ENCODE measurements around the gene MACROH2A1.

The MACROH2A1 gene

DNA sequence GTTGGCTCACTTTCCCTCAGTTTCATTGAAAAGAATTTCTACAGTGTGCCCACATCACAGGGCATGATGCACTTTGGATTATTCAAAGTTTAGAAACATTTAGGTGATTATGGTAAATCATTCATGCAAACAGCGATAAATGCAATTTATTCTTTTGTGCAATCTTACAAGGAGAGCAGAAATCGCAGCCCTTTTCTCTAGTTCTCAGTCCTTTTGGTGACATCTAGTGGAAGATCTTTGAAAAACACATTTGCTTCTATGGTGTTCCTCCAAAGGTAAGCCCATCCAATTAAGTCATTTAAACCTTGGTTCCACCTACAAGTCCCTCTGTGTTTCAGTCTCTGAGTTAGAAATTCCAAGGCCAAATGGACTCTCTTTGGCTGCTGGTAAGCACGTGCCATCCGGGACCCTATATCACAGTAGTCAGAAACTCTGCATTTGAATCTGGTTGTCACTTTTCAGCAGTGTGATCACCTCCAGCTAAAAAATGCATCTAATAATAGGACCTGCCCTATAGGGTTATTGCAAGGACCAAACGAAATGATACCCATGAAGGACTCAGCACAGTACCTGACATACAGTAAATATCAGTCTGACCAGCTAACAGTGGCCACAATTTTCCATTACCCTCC lies 66.4 kb downstream of the MACROH2A1 start (continued):
- TF ChIP-seq CSRNP3 (CRISPR knock-in tag; IDR thresholded peaks at IDR 0.05) (no peak), ISL1 (CRISPR knock-in tag; IDR thresholded peaks at IDR 0.05) (no peak), ARNTL (CRISPR knock-in tag; IDR thresholded peaks at IDR 0.05; ENCODE audit: borderline replicate concordance, low read depth) (no peak), RARB (CRISPR knock-in tag; IDR thresholded peaks at IDR 0.05) (no peak), CSDC2 (CRISPR knock-in tag; IDR thresholded peaks at IDR 0.05) (no peak)

GRCh38 chr5:135331612-135332011 lies 67.4 kb downstream of the MACROH2A1 start:
- no peak for TF ChIP-seq TCF4 (CRISPR knock-in tag; IDR thresholded peaks at IDR 0.05; ENCODE audit: borderline replicate concordance)
- no peak for TF ChIP-seq RARB (CRISPR knock-in tag; IDR thresholded peaks at IDR 0.05)
- TF ChIP-seq ISL1 (CRISPR knock-in tag; IDR thresholded peaks at IDR 0.05): no peak
- no peak for TF ChIP-seq TSHZ2 (CRISPR knock-in tag; IDR thresholded peaks at IDR 0.05)
- no peak for TF ChIP-seq ZFP3 (CRISPR knock-in tag; IDR thresholded peaks at IDR 0.05)
- no peak for TF ChIP-seq GLIS3 (CRISPR knock-in tag; IDR thresholded peaks at IDR 0.05)
- TF ChIP-seq ESRRG (CRISPR knock-in tag; IDR thresholded peaks at IDR 0.05): no peak
- no peak for TF ChIP-seq OSR1 (CRISPR knock-in tag; IDR thresholded peaks at IDR 0.05)
- no peak for TF ChIP-seq POU6F1 (CRISPR knock-in tag; IDR thresholded peaks at IDR 0.05; ENCODE audit: borderline replicate concordance, low read depth)
- no peak for TF ChIP-seq ZNF8 (CRISPR knock-in tag; IDR thresholded peaks at IDR 0.05)
- TF ChIP-seq CSRNP3 (CRISPR knock-in tag; IDR thresholded peaks at IDR 0.05): no peak
- TF ChIP-seq TOX (CRISPR knock-in tag; IDR thresholded peaks at IDR 0.05; ENCODE audit: borderline replicate concordance): no peak
- no peak for TF ChIP-seq PATZ1 (CRISPR knock-in tag; IDR thresholded peaks at IDR 0.05; ENCODE audit: borderline replicate concordance)
- ATAC-seq: no peak

- no peak for TF ChIP-seq TCF4 (CRISPR knock-in tag; IDR thresholded peaks at IDR 0.05; ENCODE audit: borderline replicate concordance)
- TF ChIP-seq ZC3H10 (CRISPR knock-in tag; IDR thresholded peaks at IDR 0.05): no peak
- TF ChIP-seq BACH2 (CRISPR knock-in tag; IDR thresholded peaks at IDR 0.05; ENCODE audit: borderline replicate concordance): no peak
- TF ChIP-seq ISL1 (CRISPR knock-in tag; IDR thresholded peaks at IDR 0.05): no peak
- no peak for TF ChIP-seq ZFP30 (CRISPR knock-in tag; IDR thresholded peaks at IDR 0.05)
- ATAC-seq: no peak
Observed at GRCh38 chr5:135330798-135331096, 68.3 kb downstream of the MACROH2A1 start.

Data from SK-N-SH treated with all-trans-retinoic acid at 6 μM for 48 hours (cell line).